ENCODE measurements around the gene RIPOR2.

- TF ChIP-seq CTCF (IDR thresholded peaks at IDR 0.05) = no peak
- TF ChIP-seq POLR2A (IDR thresholded peaks at IDR 0.05) = no peak
Observed at GRCh38 chr6:24936641-24937317, 1.0 kb upstream of the RIPOR2 start.

Data from Peyer's patch (tissue), 4 donors.